ENCODE measurements around the gene KIF1A.
"Not testable (repeated sequence)": the region's sequence is repeated elsewhere in the genome, so short reads cannot be mapped to it uniquely, and the experiment has no call there.

Gene KIF1A

GRCh38 chr2:240698852-240699561 is 121.0 kb downstream of the KIF1A start:
- DNase-seq: not testable (repeated sequence)

GRCh38 chr2:240696469-240696868 is 123.5 kb downstream of the KIF1A start:
- DNase-seq: not testable (repeated sequence)

- not testable (repeated sequence) for DNase-seq
Measured at GRCh38 chr2:240695593-240695992, 124.4 kb downstream of the KIF1A start.

DNA sequence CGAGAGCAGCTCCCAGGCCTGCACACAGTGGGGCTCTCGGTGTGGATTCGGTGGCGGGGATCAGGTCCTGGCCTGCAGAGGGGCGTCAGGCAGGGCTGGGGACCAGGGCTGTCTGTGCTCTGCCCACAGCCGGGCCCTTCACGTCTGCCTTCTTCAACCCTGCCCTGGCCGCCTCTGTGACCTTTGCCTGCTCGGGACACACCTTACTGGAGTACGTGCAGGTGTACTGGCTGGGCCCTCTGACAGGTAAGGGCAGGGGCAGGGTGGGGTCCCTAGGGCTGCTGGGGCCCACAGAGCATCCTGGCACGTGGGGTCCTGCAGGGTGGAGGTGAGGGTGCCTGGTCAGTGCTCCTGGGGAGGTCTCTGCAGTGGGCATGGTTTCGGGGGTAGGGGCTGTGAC is 125.7 kb downstream of the KIF1A start:
- DNase-seq: not testable (repeated sequence)

- DNase-seq: not testable (repeated sequence)
Measured at GRCh38 chr2:240692583-240693561, 127.1 kb downstream of the KIF1A start.

DNA sequence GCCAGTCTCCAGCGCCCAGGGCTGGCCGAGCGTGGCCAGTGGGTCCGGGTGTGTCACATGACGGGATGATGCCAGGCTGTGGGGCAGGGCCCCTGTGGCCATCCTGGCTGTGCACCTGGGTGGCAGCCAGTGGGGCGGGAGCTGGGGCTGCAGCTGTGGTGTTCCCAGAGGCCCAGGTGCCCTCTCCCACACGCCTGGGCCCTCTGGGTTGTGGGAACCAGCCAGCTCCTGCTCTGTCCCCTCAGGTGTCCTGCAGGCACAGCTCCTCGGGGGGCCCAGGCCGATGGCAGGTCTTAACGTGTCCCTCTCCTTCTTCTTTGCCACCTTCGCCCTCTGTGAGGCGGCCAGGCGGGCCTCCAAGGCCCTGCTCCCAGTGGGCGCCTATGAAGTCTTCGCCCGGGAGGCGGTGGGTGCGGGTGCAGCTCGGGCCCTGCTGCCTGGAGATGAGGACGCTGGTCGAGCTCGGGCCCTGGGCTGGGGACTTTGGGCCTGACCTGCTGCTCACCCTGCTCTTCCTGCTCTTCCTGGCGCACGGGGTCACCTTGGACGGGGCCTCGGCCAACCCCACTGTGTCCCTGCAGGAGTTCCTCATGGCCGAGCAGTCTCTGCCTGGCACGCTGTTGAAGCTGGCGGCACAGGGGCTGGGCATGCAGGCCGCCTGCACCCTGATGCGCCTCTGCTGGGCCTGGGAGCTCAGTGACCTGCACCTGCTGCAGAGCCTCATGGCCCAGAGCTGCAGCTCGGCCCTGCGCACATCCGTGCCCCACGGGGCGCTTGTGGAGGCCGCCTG is 128.2 kb downstream of the KIF1A start, which contains the start of gene AQP12A:
TSS of gene AQP12A (plus strand) at position 236 of the 790 bp plus-strand sequence. CDS start at position 284, 48 bp downstream.
- not testable (repeated sequence) for DNase-seq

DNA sequence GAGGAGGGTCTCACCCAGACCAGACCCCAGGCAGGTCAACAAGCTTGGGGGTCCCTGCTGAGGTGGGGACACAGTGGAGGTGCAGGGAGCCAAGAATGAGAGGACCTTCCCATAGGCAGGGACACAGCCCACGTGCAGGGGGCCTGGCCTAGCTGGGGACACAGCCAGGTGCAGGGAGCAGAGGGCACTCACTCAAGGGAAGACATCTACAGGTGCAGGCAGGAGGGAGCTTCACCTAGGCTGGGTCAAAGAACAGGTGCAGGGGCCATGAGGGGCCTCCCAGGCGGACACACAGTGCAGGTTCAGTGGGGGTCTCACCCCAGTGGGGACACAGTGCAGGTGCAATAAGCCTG is 129.0 kb downstream of the KIF1A start:
- not testable (repeated sequence) for DNase-seq

DNA sequence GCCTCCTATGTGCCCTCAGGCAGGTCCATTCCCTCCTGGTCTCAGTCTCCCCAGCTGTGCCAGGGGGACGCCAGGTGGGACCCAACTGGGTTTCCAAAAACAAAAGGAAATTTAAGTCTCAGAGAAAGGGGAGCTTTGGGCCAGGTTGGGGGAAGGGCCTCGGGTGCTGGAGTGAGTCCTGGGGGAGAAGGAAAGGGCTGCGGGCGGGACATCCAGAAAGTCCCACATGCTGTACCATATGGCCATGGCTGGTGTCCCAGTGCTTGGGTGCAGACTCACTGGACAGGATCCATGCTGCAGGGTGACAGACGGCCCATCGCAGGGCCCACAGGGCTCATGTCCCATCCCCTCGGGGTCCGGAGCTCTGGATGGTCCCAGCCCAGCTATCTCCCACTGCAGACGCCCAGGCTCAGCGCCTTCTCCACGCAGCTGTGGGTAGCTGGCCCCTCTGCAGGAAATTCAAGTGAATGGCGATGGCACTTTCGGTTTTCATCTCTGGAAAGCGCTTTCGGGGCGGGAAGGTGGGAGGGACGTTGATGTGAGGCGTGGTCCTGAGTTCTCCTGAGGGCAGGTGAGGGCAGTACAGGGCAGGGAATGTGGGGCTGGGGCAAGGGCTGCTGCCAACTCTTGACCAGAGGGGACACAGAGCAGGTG is 129.5 kb downstream of the KIF1A start:
- DNase-seq: not testable (repeated sequence)

- no peak for DNase-seq
Measured at GRCh38 chr2:240689975-240690374, 130.0 kb downstream of the KIF1A start.

- DNase-seq: no peak
Measured at GRCh38 chr2:240688553-240688919, 131.5 kb downstream of the KIF1A start.

- no peak for DNase-seq
Measured at GRCh38 chr2:240687741-240688552, 132.1 kb downstream of the KIF1A start.

DNA sequence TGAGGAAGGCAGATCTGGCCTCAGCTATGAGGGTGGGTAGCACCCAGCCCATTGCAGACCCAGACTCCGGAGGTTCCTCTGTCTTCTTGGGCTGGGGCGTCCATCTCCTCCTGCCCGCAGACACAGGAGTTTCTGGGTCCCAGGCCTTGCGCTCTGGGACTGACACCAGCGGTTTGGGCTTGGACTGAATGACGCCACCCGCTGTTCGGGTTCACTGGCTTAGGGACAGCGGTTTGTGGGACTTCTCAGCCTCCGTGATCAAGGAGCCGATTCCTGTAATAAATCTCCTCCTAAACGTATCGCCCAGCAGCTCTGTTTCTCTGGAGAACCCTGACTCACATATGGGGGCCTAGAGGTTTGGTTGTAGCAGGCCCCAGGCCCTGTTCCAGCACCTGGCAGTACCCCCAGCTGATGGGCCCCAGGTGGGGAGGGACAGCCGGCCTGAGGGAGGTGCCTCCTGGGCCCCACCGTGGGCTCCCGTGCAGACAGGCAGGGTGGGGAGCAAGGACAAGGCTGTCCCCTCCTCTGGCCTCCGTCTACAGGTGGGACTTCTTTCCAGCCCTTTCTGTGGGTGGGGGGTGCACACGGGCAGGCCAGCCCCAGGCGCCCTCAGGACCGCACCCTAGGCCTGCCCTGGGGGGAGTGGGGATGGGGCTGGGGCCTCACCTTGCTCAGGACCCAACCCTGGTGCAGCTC is 132.8 kb downstream of the KIF1A start:
- DNase-seq: no peak

GRCh38 chr2:240686460-240686859 is 133.6 kb downstream of the KIF1A start:
- DNase-seq: no peak

DNA sequence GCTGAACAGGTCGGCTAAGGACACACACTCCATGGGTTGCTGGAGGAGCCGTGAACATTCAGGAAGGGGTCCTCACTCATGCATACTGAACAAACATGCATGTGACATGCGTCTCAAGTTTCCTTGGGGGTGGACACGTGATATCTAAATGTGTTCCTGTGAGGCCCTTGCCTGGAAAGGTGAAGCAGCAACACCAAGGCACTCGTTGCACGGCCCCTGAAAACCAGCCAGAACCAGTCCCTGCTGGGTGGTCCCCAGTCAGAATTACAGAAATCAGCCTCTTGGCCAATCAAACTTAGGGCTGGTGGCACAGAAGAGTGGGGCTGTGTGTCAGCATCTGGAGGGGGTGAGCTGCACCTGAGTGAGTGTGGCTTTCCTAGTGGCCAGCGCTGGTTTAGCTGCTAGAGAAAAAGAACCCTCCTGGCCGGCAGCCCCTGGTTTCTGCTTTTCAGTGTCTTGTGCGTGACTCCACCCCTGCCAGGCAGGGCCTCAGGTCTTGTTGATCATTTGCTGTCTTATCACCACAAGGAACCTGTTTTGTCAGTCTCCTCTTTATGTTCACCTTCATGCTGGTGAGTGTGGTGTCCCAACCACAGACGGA is 134.1 kb downstream of the KIF1A start:
- DNase-seq: no peak

DNA sequence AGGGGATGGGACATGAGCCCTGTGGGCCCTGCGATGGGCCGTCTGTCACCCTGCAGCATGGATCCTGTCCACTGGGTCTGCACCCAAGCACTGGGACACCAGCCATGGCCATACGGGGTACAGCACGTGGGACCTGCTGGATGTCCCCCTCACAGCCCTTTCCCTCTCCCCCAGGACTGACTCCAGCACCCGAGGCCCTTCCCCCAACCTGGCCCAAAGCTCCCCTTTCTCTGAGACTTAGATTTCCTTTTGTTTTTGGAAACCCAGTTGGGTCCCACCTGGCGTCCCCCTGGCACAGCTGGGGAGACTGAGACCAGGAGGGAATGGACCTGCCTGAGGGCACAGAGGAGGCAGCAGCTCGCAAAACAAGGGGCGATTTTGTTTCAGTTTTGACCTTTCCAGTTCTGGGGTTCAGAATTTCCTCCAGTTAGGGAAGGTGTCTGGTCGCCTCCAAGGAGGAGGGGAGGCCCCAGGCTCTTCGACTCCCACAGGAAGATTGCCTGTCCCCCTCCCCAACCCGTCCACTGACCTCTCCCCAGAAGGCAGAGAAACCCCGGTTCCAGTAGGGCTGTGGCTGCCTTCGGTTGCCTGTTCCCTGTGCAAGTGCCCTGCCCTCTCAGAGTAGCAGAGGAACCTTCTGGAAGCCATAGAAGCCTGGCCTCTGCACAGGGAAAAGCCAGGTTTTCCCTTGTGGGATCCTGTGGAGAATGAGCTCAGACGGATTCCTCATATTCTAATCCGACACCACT is 135.9 kb downstream of the KIF1A start:
- DNase-seq: not testable (repeated sequence)

DNA sequence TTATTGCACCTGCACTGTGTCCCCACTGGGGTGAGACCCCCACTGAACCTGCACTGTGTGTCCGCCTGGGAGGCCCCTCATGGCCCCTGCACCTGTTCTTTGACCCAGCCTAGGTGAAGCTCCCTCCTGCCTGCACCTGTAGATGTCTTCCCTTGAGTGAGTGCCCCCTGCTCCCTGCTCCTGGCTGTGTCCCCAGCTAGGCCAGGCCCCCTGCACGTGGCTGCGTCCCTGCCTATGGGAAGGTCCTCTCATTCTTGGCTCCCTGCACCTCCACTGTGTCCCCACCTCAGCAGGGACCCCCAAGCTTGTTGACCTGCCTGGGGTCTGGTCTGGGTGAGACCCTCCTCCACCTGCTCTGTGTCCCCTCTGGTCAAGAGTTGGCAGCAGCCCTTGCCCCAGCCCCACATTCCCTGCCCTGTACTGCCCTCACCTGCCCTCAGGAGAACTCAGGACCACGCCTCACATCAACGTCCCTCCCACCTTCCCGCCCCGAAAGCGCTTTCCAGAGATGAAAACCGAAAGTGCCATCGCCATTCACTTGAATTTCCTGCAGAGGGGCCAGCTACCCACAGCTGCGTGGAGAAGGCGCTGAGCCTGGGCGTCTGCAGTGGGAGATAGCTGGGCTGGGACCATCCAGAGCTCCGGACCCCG is 136.6 kb downstream of the KIF1A start:
- DNase-seq: not testable (repeated sequence)

DNA sequence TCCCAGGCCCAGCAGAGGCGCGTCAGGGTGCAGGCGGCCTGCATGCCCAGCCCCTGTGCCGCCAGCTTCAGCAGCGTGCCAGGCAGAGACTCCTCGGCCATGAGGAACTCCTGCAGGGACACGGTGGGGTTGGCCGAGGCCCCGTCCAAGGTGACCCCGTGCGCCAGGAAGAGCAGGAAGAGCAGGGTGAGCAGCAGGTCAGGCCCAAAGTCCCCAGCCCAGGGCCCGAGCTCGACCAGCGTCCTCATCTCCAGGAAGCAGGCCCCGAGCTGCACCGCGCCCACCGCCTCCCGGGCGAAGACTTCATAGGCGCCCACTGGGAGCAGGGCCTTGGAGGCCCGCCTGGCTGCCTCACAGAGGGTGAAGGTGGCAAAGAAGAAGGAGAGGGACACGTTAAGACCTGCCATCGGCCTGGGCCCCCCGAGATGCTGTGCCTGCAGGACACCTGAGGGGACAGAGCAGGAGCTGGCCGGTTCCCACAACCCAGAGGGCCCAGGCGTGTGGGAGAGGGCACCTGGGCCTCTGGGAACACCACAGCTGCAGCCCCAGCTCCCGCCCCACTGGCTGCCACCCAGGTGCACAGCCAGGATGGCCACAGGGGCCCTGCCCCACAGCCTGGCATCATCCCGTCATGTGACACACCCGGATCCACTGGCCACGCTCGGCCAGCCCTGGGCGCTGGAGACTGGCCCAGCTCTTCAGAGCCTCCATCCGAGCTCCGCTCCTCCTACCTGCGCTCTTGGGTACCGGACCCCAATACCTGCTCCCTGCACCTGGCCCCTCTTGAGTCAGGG is 137.4 kb downstream of the KIF1A start, which contains the start of gene AQP12B:
TSS of gene AQP12B (minus strand) at position 455 of the 794 bp plus-strand sequence. CDS start at position 407, 48 bp downstream.
- not testable (repeated sequence) for DNase-seq

- DNase-seq: not testable (repeated sequence)
Measured at GRCh38 chr2:240680185-240680584, 139.8 kb downstream of the KIF1A start.

All from SIG-M5 (cell line).